Heart right ventricle (tissue), 16 donors: Measurements from ENCODE around the gene MCM5. TPM values are rescaled to one million over a fixed set of nuclear protein-coding genes. Genes with fewer than 3 reads are reported as not detected.

Experiments used
- ATAC-seq, 8 donors: fragments of 200-7000 bp; cut with Tn5 transposase; one replicate each; pipeline ENCODE4 v1.9.1; 2020; ENCODE audit warnings: mild to moderate bottlenecking in 8 of 8, moderate library complexity in 8 of 8, moderate number of reproducible peaks in 1 of 8
- DNase-seq, 2 donors: peaks; one replicate each; pipeline ENCODE4 v3.0.0-alpha.2; 2020
- H3K27ac ChIP-seq, 10 donors: fragments of 200-600 bp; sonication (generic) in 2 of 10; one replicate each; pipeline versions ENCODE4 v1.5.0 to v1.8.0; 2020 to 2022; ENCODE audit warnings: mild to moderate bottlenecking in 3 of 10
- H3K27me3 ChIP-seq, 7 donors: fragments of 200-600 bp; one replicate each; pipeline ENCODE4 v1.8.0; 2021 to 2022; ENCODE audit warnings: mild to moderate bottlenecking in 2 of 7
- H3K36me3 ChIP-seq, 9 donors: fragments of 200-600 bp; sonication (generic) in 1 of 9; one replicate each; pipeline versions ENCODE4 v1.5.0 to v1.8.0; 2020 to 2022; ENCODE audit warnings: mild to moderate bottlenecking in 2 of 9
- H3K4me1 ChIP-seq, 9 donors: fragments of 200-600 bp; sonication (generic) in 1 of 9; one replicate each; pipeline versions ENCODE4 v1.5.0 to v1.8.0; 2020 to 2022; ENCODE audit warnings: mild to moderate bottlenecking in 4 of 9
- H3K4me3 ChIP-seq, 10 donors: fragments of 200-600 bp; sonication (generic) in 2 of 10; one replicate each; pipeline versions ENCODE4 v1.5.0 to v1.8.0; 2020 to 2022; ENCODE audit warnings: mild to moderate bottlenecking in 7 of 10, moderate library complexity in 2 of 10
- H3K9me3 ChIP-seq, 11 donors: fragments of 200-600 bp in 10 of 11; sonication (generic) in 2 of 11; one replicate each; pipeline versions ENCODE4 v1.5.0 to v1.8.0; 2013 to 2022; ENCODE audit warnings: mild to moderate bottlenecking in 2 of 11, control low read depth in 1 of 11, moderate library complexity in 1 of 11
- WGBS, 2 donors: extraction: QIAGEN DNeasy Blood & Tissue Kit; methylation state at CpG; one replicate each; pipeline ENCODE4 v1.1.7; 2013; ENCODE audit warnings: inconsistent platforms in 1 of 2; 5-methylcytosine and 5-hydroxymethylcytosine counted together
- intact Hi-C, 10 donors: fragments of 100-400 bp; cut with DNase I; formaldehyde crosslinking; loops; one replicate each; pipeline versions ENCODE4 v1.11.1 to v1.14.2; 2022
- polyA plus RNA-seq, 2 donors: library from polyadenylated mRNA; stranded (reverse); fragments of 200-250 nt; gene quantifications; one replicate each; pipeline ENCODE4 v1.2.3, GENCODE V29; 2013
- total RNA-seq, 10 donors: library from RNA; stranded (reverse); fragmentation: NEBNext Ultra II Directional in 3 of 10; extraction: Animal tissue kit (Norgen Biotek cat#: 25700) in 3 of 10; gene quantifications; one replicate each; pipeline versions ENCODE4 v1.2.1 to v1.2.4, GENCODE V29; 2021 to 2023
- TF ChIP-seq, protein P1 (sequence below), 9 donors: fragments of 200-600 bp; sonication (generic) in 2 of 9; IDR thresholded peaks; one replicate each; pipeline versions ENCODE4 v1.5.0 to v1.8.0; 2021 to 2022; ENCODE audit warnings: antibody characterized with exemption in 9 of 9, mild to moderate bottlenecking in 5 of 9, moderate library complexity in 1 of 9
- donor health status: Arrhythmogenic right ventricular cardiomyopathy.
- donor health status: ischemic (EF 13 %, LVEDD 7.1; RV severe dilation, severe dysfunction).
- donor health status: healthy with polysubstance abuse.
- donor health status: DM: no; HTN: yes; CAD: no.
- donor health status: DM: no; HTN: no; CAD: no.
- donor health status: ischemic (EF 25% LVEDD 6.9; RV normal size, moderate dysfunction).
- donor health status: ischemic (EF 25% LVEDD 5.7; RV mildly dilated, moderate dysfunction).
- donor health status: healthy.
- donor health status: DM: yes; HTN: yes; CAD: no.
- donor health status: Ischemic cardiomyopathy.
- donor health status: ischemic (EF 35%, LVEDD 5.7; RV mildly dilated, moderate dysfunction).
- donor health status: nonischemic (EF 11% LVEDD 7.7; RV severe dilation, severe dysfunction).
- donor health status: DM: yes; HTN: yes; CAD: no.
- donor health status: PGD.
- donor health status: ischemic (EF 29% LVEDD 5.4; RV normal size, mild dysfunction).
- donor health status: nonischemic (EF 23%, LVEDD 6.1; RV moderate dilation, normal function).

MCM5 gene
- total and polyA plus RNA-seq, 12 donors, result 5.7 to 21.4 (median 11.2) TPM

DNA sequence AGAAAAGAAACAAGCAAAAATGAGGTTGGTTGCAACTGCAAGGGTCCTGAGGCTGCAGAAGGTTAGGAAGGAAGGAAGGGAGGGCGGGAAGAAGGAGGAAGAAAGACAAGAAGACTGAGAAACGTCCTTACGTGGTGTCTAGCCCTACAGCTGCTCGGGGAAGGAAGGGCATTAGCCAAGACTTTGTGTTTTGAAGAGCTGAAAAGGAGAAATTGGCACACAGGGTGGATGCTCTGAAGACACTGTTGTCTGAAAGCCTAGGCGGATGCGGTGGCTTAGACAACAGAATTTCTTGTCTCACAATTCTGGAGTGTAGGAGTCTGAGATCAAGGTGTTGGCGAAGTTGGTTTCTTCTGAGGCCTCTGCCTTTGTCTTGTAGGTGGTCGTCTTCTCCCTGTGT lies 60.7 kb downstream of the MCM5 start:
- no peak for ATAC-seq
- H3K27ac ChIP-seq, result no peak overlapping the region
- TF ChIP-seq, protein P1, sequence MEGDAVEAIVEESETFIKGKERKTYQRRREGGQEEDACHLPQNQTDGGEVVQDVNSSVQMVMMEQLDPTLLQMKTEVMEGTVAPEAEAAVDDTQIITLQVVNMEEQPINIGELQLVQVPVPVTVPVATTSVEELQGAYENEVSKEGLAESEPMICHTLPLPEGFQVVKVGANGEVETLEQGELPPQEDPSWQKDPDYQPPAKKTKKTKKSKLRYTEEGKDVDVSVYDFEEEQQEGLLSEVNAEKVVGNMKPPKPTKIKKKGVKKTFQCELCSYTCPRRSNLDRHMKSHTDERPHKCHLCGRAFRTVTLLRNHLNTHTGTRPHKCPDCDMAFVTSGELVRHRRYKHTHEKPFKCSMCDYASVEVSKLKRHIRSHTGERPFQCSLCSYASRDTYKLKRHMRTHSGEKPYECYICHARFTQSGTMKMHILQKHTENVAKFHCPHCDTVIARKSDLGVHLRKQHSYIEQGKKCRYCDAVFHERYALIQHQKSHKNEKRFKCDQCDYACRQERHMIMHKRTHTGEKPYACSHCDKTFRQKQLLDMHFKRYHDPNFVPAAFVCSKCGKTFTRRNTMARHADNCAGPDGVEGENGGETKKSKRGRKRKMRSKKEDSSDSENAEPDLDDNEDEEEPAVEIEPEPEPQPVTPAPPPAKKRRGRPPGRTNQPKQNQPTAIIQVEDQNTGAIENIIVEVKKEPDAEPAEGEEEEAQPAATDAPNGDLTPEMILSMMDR (IDR thresholded peaks at IDR 0.05), result no peak
- H3K4me1 ChIP-seq, result no peaks in the 10 kb centered on the region
- intact Hi-C loops, result loop anchor here in 1 of 10 donors (10.0 kb wide), 1 partner anchor 124 kb away; no protein-coding TSS in a partner anchor
- no peaks in the 10 kb centered on the region for H3K27me3 ChIP-seq
- WGBS, 2 donors, result 80% methylated on average over 8 of the region's 8 CpGs
- H3K4me3 ChIP-seq, result no peak overlapping the region
- no peaks in the 10 kb centered on the region for H3K9me3 ChIP-seq
- H3K36me3 ChIP-seq, result no peaks in the 10 kb centered on the region
- no peak for DNase-seq

DNA sequence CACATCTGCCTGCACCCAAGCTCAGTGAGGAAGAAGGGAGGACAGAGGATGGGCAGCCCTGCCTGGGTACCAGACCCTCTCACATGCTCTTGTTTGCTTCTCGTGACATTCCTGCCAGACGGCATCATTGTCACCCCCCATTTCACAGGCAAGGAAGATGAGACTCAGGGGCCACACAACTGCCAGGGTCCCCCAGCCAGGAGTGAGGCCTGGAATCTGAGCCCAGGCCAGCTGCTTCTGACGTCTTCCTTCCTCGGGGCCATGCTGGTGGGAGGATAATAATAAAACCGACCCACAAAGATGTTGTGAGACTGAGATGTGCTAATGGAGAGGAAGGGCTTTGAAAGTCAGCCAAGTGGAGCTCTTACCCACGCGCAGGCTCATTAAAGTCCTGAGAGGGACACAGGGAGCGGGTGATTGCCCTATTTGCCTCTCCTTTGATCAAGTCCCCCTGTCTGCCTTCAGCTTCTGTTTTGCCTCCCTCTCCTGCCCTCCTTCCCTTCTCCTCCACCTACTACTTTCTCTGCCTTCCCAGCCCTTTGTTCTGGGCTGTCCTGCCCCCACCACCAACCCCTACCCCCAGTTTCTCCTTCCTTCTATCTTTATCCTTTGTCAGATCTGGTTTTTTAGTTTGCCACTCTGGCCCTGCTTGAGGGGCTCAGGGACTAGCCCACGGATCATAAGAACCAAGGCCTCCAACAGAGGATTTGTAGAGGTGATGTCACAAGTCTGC lies 62.7 kb downstream of the MCM5 start:
- H3K4me3 ChIP-seq, result no peak overlapping the region
- WGBS, 2 donors, result 67 to 68% methylated on average over 9 of the region's 9 CpGs
- intact Hi-C loops, result loop anchor here in 1 of 10 donors (10.0 kb wide), 1 partner anchor 122 kb away; no protein-coding TSS in a partner anchor
- H3K36me3 ChIP-seq, result no peaks in the 10 kb centered on the region
- H3K27ac ChIP-seq, result no peak overlapping the region
- ATAC-seq, result no peak
- DNase-seq, result no peak
- peaks cover 0 to 6% (median 5%) of the 10 kb centered on the region in 9 donors for H3K4me1 ChIP-seq
- TF ChIP-seq, protein P1 (IDR thresholded peaks at IDR 0.05), result no peak
- H3K9me3 ChIP-seq, result no peaks in the 10 kb centered on the region
- no peaks in the 10 kb centered on the region for H3K27me3 ChIP-seq

DNA sequence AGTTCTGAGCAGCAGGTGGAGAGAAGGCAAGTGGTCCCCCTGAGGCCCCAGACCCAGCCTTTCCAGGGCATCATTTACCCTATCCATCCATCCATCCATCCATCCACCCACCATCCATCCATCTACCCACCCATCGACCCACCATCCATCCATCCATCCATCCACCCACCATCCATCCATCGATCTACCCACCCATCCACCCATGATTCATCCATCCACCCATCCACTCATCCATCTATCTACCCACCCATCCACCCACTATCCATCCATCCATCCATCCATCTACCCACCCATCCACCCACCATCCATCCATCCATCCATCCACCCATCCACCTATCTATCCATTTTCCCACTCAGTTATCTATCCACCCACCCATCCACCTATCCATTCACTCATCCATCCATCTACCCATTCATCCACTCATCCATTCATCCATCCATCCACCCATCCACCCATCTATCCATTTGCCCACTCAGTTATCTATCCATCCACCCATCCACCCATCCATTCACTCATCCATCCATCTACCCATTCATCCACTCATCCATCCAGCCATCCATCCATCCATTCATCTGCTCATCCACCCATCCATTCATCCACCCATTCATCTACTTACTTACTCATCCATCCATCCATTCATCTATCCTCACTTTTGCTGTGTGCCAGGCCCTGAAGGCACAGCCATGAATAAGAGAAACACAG lies 63.4 kb downstream of the MCM5 start:
- no peaks in the 10 kb centered on the region for H3K36me3 ChIP-seq
- peaks cover 5 to 13% (median 12%) of the 10 kb centered on the region in 9 donors for H3K4me1 ChIP-seq
- no peaks in the 10 kb centered on the region for H3K27me3 ChIP-seq
- H3K9me3 ChIP-seq, result no peaks in the 10 kb centered on the region
- H3K27ac ChIP-seq, result no peak overlapping the region
- ATAC-seq (no peak), DNase-seq (no peak)
- no peak overlapping the region for H3K4me3 ChIP-seq
- intact Hi-C loops, result loop anchor here in 1 of 10 donors (10.0 kb wide), 1 partner anchor 121 kb away; no protein-coding TSS in a partner anchor
- TF ChIP-seq, protein P1 (IDR thresholded peaks at IDR 0.05), result no peak
- 100% methylated on average over 2 of the region's 2 CpGs for WGBS, 2 donors

DNA sequence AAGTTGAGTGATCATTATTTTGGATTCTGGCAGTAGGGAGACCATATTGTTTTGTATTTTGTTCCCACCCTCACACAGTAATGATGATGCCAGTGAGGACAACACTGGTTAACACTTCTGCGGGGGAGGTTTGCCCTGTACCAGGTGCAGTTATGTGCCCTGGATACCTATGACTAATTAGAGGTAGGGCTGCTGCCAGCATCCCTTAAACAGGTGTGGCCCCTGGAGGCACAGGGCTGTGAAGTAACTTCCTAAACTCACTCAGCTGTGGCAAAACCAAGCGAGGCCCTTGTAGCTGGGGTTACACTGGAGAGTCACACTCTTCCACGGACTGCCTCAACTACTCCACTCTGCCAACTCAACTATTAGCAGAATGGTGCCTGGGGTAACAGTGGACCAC lies 64.5 kb downstream of the MCM5 start:
- TF ChIP-seq, protein P1 (IDR thresholded peaks at IDR 0.05), result no peak
- H3K27ac ChIP-seq, result no peak overlapping the region
- no peaks in the 10 kb centered on the region for H3K27me3 ChIP-seq
- no peaks in the 10 kb centered on the region for H3K36me3 ChIP-seq
- H3K9me3 ChIP-seq, result no peaks in the 10 kb centered on the region
- ATAC-seq (no peak), DNase-seq (no peak)
- intact Hi-C loops, result loop anchor here in 1 of 10 donors (10.0 kb wide), 1 partner anchor 120 kb away; no protein-coding TSS in a partner anchor
- H3K4me3 ChIP-seq, result no peak overlapping the region
- WGBS, 2 donors, result 91 to 97% methylated on average over 3 of the region's 3 CpGs
- H3K4me1 ChIP-seq, result peaks cover 6 to 22% (median 17%) of the 10 kb centered on the region in 9 donors
